ENCODE measurements around the gene COMP. TPM values are rescaled to one million over a fixed set of nuclear protein-coding genes. Genes with fewer than 3 reads are reported as not detected.

The COMP gene
- total RNA-seq, 1 donor from 2014 or later = 17.2 TPM

- Mint-ChIP-seq H3K27ac (ENCODE audit: unreplicated experiment) (no peak overlapping the region), H3K27me3 (ENCODE audit: low read depth) (no peaks in the 10 kb centered on the region), H3K4me1 (ENCODE audit: low read depth) (peaks cover 11% of the 10 kb centered on the region), H3K9me3 (ENCODE audit: low read depth) (no peaks in the 10 kb centered on the region), H3K4me3 (ENCODE audit: unreplicated experiment) (no peak overlapping the region), H3K36me3 (ENCODE audit: low read depth) (peaks cover 1% of the 10 kb centered on the region)
- DNase-seq (ENCODE audit: low spot score) = no peak
- no peak for TF ChIP-seq CTCF (IDR thresholded peaks at IDR 0.05)
These were observed 13.1 kb downstream of the COMP start for GRCh38 chr19:18778076-18778389.

GRCh38 chr19:18777301-18778075 is 13.6 kb downstream of the COMP start:
- no peak for DNase-seq (ENCODE audit: low spot score)
- Mint-ChIP-seq H3K27me3 (ENCODE audit: low read depth) (no peaks in the 10 kb centered on the region), H3K4me1 (ENCODE audit: low read depth) (peaks cover 11% of the 10 kb centered on the region), H3K4me3 (ENCODE audit: unreplicated experiment) (no peak overlapping the region), H3K27ac (ENCODE audit: unreplicated experiment) (no peak overlapping the region), H3K9me3 (ENCODE audit: low read depth) (no peaks in the 10 kb centered on the region), H3K36me3 (ENCODE audit: low read depth) (peaks cover 1% of the 10 kb centered on the region)
- TF ChIP-seq CTCF (IDR thresholded peaks at IDR 0.05) = no peak

- H3K4me3 Mint-ChIP-seq (ENCODE audit: unreplicated experiment) = no peak overlapping the region
- TF ChIP-seq CTCF (IDR thresholded peaks at IDR 0.05) = no peak
- H3K36me3 Mint-ChIP-seq (ENCODE audit: low read depth) = peaks cover 1% of the 10 kb centered on the region
- DNase-seq (ENCODE audit: low spot score) = no peak
- no peaks in the 10 kb centered on the region for H3K27me3 Mint-ChIP-seq (ENCODE audit: low read depth)
- H3K4me1 Mint-ChIP-seq (ENCODE audit: low read depth) = peaks cover 11% of the 10 kb centered on the region
- H3K9me3 Mint-ChIP-seq (ENCODE audit: low read depth) = no peaks in the 10 kb centered on the region
- no peak overlapping the region for H3K27ac Mint-ChIP-seq (ENCODE audit: unreplicated experiment)
These were observed 14.4 kb downstream of the COMP start for GRCh38 chr19:18776736-18777135.

- Mint-ChIP-seq H3K36me3 (ENCODE audit: low read depth) (peaks cover 1% of the 10 kb centered on the region), H3K4me3 (ENCODE audit: unreplicated experiment) (no peak overlapping the region), H3K9me3 (ENCODE audit: low read depth) (no peaks in the 10 kb centered on the region), H3K4me1 (ENCODE audit: low read depth) (peaks cover 11% of the 10 kb centered on the region), H3K27ac (ENCODE audit: unreplicated experiment) (no peak overlapping the region), H3K27me3 (ENCODE audit: low read depth) (no peaks in the 10 kb centered on the region)
- TF ChIP-seq CTCF (IDR thresholded peaks at IDR 0.05) = peak; percentile 61
- no peak for DNase-seq (ENCODE audit: low spot score)
These were observed 14.9 kb downstream of the COMP start for GRCh38 chr19:18776288-18776594.

GRCh38 chr19:18775586-18776287 is 15.4 kb downstream of the COMP start:
- H3K36me3 Mint-ChIP-seq (ENCODE audit: low read depth) = peaks cover 1% of the 10 kb centered on the region
- H3K4me3 Mint-ChIP-seq (ENCODE audit: unreplicated experiment) = no peak overlapping the region
- no peak for TF ChIP-seq CTCF (IDR thresholded peaks at IDR 0.05)
- no peak overlapping the region for H3K27ac Mint-ChIP-seq (ENCODE audit: unreplicated experiment)
- peaks cover 11% of the 10 kb centered on the region for H3K4me1 Mint-ChIP-seq (ENCODE audit: low read depth)
- H3K27me3 Mint-ChIP-seq (ENCODE audit: low read depth) = no peaks in the 10 kb centered on the region
- H3K9me3 Mint-ChIP-seq (ENCODE audit: low read depth) = no peaks in the 10 kb centered on the region
- no peak for DNase-seq (ENCODE audit: low spot score)
